HG03378 (cell line): ENCODE results near the gene RCHY1.
A peak's percentile ranks its signal among the peaks of the same experiment; 100 is the strongest.
"Not testable (repeated sequence)": the region's sequence is repeated elsewhere in the genome, so short reads cannot be mapped to it uniquely, and the experiment has no call there.

Experiments used
- ATAC-seq: cut with Tn5 transposase; IDR thresholded peaks from one replicate; pipeline ENCODE4 v1.9.1; 2021; ENCODE audit warnings: mild to moderate bottlenecking, moderate library complexity; ENCODE audit not compliant: unreplicated experiment

RCHY1 gene

GRCh38 chr4:75514131-75514948 is at the start of gene RCHY1, which contains the start of gene THAP6:
RCHY1 (minus strand) TSS chr4:75514403; CDS start chr4:75514286, 117 bp downstream.
THAP6 (plus strand) TSS chr4:75514473; CDS start chr4:75515453, 980 bp downstream.
- peak; percentile 96 for ATAC-seq

DNA sequence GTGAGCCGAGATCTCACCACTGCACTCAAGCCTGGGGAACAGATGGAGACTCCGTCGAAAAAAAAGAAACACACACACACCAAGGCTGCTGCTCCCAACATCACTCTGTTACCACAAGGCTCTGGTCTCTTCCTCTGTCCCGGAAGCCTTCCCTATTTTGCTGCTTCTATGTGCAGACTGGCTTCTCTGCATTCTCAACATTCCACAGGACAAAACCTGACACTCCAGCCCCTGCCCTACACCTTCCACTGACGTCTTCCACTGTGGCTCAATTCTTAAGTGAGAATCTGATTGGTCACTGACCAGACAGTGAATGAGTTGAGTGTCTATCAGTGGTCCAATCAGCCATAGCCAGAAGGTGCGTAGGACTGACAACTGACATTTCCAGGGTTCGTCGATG is 47.6 kb upstream of the RCHY1 start:
- ATAC-seq, result no peak

DNA sequence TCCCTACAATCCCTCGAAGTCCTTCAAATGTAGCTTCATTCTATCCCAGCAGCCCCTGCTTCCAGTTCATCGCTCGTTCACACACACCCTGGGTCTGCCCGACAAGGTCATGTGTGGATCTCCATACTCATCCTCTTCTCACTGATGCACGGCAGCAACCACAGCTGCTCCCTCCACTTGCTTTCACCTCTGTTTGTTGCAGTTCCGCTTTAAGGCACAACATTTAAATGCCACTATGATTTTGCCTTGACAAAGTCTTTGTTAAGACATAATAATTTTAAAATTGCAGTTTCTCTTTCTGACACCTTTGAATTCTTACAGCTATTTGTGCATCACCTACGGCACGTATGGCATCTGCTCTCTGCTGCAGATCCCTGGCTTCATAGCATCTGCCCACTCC is 43.5 kb upstream of the RCHY1 start:
- no peak for ATAC-seq

DNA sequence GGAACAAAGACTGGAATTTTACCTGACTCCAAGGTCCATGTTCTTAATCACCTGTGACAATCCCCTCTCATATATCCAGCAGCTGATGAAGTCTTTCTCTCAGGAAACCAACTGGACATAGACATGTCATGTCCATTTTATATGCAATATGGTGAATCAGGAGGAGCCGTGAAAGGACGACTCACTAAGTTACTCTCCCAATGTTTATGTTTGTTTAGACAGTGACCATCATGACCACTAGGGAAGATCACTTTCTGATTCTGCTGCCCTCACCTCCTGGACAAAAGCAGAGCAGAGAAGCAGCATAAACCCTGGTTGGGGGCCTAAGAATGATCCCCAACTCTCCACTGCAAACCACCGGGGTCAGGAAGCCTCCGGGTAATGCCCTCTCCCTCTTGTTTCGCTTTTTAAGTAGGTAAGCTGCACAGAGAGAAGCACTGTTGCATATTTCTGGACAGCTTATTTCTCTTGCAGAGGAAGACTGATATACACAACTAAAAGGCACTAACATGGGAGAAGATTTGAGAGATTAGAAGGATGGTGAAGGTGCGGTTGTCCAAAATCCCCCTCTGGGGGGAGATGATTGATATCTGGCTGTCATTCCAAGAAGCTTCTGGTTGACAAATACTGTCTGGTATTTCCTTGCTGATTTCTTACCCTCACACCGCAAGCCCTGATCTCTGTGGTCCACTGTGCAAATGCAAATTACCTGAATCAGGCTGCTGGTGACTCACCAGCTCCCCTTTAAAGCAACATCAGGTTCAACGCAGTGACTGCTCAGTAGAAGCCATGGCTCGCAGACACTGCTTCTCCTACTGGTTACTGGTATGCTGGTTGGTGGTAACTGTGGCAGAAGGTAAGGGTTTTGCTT is 41.3 kb upstream of the RCHY1 start, which contains the start of gene ODAPH:
Gene ODAPH (plus strand): TSS at position 773 of the 871 bp plus-strand sequence. CDS start 17 bp downstream, at position 790.
- peak; percentile 95 for ATAC-seq

GRCh38 chr4:75552452-75552851 is 38.2 kb upstream of the RCHY1 start:
- no peak for ATAC-seq

GRCh38 chr4:75549019-75549418 is 34.8 kb upstream of the RCHY1 start:
- ATAC-seq, result no peak

DNA sequence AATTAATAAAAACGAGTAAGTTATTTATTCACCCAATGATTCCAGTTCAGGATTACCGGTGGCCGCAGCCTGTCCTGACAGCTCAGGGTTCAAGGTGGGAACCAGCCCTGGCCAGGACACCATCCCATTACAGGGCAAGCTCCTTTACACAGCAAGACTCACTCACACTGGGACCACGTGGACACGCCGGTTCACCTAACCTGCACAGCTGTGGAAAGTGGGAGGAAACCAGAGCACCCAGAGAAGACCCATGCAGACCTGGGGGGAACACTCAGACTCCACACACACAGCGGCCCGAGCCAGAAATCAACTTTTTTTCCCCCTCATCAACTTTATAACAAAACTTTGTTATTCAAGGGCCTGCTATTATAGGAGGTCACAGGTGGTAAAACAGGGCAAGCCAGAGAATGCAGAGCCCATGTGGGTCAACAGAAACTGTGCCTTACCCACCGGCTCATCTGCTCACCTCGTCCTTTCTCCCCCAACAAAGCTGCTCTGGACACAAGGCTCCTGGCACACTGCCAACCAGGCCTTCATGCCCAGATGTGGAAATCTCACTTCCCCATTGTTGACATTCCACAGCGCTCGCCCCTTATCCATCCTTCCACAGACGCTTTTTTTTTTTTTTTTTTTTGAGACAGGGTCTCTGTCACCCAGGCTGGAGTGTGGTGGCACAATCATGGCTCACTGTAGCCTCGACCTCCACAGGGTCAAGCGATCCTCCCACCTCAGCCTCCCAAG is 33.6 kb upstream of the RCHY1 start:
- ATAC-seq, result no peak

DNA sequence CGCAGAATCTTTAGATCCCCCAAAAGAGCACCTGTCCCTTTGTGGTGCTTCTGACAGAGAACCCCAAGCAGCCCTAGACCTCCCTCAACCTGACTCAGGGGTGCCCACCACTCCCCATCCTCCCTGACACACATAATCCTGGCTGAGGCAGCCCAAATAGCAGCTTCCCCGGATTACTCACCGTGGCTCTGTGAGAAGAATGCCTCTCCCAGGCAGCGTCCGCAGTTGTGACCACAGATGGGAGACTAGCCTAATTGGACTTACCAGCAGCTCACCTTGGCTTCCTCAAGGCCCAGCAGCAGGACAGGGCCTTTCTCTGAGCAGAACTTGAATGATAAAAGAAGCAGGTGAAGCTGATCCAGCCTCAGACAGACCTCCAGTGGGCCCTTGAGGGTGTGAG is 31.3 kb upstream of the RCHY1 start:
- no peak for ATAC-seq

DNA sequence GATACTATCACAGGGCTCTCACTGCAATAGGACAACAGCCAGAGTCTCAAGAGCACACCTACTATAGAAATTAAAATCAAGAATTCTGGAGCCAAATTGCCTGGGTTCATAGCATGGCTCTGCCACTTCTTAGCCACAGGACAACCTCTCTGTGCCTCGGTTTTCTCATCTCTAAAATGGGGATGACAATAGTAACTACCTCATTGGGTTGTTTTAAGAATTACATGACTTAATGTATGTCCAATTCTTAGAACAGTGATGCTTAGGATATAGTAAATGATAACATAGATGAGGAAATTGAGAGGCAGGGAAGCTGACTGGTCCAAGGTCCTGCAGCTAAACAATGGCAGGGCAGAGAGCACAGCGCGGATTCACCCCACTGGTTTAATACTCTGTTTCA is 30.7 kb upstream of the RCHY1 start:
- no peak for ATAC-seq

DNA sequence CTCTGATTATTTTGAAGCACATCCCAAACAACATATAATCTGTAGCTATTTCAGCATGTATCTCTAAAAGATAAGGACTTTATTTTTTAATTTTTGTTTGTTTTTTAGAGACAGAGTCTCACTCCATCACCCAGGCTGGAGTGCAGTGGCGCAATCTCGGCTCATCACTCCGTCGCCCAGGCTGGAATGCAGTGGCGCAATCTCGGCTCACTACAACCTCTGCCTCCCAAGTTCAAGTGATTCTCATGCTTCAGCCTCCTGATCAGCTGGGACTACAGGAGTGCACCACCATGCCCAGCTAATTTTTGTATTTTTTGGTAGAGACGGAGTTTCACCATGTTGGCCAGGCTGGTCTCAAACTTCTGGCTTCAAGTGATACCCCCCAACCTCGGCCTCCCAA is 30.0 kb upstream of the RCHY1 start:
- ATAC-seq, result not testable (repeated sequence)

- ATAC-seq, result no peak
These were observed 28.6 kb upstream of the RCHY1 start for GRCh38 chr4:75542824-75543223.

GRCh38 chr4:75537308-75537707 is 23.1 kb upstream of the RCHY1 start:
- not testable (repeated sequence) for ATAC-seq

DNA sequence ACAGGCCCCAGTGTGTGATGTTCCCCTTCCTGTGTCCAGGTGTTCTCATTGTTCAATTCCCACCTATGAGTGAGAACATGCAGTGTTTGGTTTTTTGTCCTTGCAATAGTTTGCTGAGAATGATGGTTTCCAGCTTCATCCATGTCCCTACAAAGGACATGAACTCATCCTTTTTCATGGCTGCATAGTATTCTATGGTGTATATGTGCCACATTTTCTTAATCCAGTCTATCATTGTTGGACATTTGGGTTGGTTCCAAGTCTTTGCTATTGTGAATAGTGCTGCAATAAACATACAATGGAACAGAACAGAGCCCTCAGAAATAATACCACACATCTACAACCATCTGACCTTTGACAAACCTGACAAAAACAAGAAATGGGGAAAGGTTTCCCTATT is 19.7 kb upstream of the RCHY1 start:
- ATAC-seq, result not testable (repeated sequence)

DNA sequence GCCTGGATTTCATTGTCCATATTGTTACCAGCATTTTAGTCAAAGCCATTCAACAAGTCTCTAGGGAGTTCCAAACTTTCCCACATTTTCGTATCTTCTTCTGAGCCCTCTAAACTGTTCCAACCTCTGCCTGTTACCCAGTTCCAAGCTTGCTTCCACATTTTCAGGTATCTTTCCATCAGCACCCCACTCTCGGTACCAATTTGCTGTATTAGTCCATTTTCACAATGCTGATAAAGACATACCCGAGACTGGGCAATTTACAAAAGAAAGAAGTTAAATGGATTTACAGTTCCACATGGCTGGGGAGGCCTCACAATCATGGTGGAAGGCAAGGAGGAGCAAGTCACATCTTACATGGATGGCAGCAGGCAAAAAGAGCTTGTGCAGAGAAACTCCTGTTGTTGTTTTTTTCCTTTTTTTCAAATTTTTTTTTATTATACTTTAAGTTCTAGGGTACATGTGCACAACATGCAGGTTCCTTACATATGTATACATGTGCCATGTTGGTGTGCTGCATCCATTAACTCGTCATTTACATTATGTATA is 19.2 kb upstream of the RCHY1 start:
- ATAC-seq, result not testable (repeated sequence)

GRCh38 chr4:75531536-75532143 is 17.4 kb upstream of the RCHY1 start:
- ATAC-seq, result not testable (repeated sequence)

GRCh38 chr4:75530556-75531322 is 16.5 kb upstream of the RCHY1 start:
- no peak for ATAC-seq

DNA sequence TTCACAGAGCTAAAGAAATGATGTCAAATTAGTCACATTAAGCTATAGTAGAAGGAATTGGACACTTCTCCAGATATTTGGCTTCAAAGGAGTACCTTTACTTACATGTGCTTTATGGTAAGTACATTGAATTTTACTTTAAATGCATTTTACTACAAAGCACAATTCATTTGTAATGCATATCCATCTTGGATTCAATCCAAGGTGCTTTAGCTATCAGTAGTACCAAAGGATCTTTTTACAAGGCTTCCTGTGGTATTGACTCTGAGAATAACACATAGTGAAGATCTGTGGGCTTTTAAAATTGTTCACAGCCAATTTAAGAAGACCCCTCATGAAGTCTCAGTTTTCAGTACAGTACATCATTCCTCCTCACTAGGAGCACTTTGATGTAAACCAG is 13.3 kb upstream of the RCHY1 start:
- no peak for ATAC-seq

GRCh38 chr4:75525910-75526309 is 11.7 kb upstream of the RCHY1 start:
- ATAC-seq, result no peak

DNA sequence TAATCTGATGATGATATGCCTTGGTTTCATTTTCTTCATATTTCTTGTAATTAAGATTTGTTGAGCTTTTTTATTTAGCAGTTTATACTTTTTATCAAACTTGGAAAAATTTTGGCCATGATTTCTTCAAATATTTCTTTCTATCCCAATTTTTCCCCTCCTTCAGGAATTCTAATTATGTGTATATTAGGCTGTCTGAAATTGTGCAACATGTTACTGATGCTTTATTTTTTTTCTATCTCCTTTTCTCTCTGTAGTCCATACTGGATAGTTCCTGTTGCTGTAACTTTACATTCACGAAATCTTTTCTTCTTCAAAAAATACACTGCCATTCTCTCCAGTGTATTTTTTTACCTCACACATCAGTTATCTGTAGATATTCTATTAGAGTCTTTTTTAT is 10.9 kb upstream of the RCHY1 start:
- no peak for ATAC-seq
